ENCODE results near the gene LRRC27.
"Not testable (repeated sequence)": the region's sequence is repeated elsewhere in the genome, so short reads cannot be mapped to it uniquely, and the experiment has no call there.

Gene LRRC27

DNA sequence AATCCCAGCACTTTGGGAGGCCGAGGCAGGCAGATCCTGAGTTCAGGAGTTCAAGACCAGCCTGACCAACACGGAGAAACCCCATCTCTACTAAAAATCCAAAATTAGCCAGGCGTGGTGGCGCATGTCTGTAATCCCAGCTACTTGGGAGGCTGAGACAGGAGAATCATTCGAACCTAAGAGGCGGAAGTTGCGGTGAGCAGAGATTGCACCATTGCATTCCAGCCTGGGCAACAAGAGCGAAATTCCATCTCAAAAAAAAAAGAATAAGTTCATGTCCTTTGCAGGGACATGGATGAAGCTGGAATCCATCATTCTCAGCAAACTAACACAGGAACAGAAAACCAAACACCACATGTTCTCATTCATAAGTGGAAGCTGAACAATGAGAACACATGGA, 17.1 kb upstream of the LRRC27 start:
- not testable (repeated sequence) for DNase-seq (ENCODE audit: low read depth)

DNA sequence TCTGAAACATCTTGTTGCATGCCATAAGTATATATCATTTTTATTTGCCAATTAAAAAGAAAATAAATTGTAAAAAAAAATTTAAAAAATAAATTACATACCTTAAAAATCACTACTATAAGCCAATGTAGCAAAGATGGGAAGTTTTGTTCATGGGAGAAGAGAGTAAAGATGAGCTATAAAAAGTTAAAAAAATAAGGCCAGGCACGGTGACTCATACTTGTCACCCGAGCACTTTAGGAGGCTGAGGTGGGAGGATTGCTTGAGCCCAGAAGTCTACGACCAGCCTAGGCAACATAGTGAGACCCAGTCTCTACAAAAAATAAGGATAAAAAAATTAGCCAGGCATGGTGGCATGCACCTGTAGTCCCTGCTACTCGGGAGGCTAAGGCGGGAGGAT, 15.9 kb upstream of the LRRC27 start:
- no peak for DNase-seq (ENCODE audit: low read depth)

DNA sequence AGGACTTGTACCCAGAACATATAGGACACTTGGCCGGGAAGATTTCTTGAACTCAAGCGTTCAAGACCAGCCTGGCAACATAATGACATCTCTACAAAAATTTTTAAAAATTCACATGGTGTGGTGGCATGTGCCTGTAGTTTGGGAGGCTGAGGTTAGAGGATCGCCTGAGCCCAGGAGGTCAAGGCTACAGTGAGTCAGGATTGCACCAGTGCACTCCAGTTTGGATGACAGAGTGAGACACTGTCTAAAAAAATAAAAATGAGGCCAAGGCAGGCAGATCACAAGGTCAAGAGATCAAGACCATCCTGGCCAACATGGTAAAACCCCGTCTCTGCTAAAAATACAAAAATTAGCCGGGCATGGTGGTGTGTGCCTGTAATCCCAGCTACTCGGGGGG, 14.5 kb upstream of the LRRC27 start:
- not testable (repeated sequence) for DNase-seq (ENCODE audit: low read depth)

DNA sequence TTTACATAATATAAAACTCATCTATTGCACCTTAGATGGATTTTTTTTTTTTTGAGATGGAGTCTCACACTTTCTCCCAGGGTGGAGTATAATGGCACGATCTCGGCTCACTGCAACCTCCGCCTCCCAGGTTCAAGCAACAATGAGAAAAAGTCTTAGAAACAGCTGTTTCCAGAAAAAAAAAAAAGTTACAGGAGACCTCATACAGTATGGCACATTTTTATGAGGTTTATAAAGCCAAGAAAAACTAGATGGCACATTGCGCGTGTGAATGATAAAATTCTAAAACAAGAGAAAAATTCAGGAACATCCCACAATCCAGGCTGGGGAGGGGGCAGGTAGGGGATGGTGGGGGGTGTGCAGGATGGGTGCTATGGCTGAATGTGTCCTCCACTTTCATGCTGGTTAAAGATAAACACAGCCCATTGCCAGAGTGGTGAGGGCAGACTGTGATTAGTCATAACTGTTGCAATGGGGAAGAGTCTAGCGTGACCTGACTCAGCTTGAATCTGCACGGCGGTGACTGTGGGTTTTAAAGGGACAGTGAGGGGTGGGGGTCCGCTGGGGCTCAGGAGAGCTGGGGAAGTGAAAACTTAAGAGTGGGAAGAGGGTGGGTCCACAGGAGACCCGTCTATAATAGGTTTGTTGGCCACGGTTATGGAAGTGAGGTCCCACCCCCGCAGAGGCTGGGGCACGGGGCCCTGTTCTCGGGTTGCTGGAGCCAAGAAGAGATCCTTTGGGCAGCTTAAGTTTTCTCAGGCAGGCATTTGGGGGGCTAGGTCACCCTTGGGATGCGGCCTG, 11.9 kb upstream of the LRRC27 start:
- DNase-seq (ENCODE audit: low read depth) = no peak

DNA sequence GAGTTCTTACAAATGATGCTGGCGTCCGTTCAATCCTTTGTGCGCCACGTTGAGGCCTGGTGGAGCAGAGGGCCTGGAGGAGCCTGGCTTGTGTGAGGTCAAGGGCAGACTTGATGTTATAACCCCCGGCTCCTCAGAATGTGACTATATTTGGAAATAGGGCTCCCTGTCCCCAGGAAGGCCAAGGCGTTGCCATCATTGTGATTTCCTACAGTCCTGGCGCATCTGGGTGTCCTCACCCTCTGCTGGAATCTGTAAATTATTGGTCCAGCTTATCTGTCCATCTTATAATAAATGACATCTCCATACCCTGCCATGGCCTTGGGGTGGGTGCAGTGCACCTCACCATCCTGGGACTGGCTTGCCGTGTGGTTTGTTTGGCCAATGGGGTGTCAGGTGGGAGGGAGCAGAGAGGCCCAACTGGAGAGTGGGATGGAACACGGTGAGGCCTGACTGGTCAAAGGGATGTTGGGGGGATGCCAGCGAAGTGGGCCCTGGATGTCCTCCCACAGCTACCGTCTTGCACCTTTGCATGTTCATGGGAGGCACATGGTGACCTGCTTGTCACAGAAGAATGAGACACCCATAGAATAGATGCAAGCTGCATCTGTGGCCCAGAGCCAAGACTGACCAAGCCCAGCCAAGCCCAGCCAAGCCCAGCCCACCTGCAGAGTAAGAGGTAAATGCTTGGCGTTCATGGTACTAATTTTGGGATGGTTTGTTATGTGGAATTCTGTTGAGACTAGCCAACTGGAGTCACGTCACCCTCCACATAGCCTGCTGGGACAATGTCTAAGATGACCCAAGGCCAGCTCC, 11.1 kb upstream of the LRRC27 start:
- no peak for DNase-seq (ENCODE audit: low read depth)

DNA sequence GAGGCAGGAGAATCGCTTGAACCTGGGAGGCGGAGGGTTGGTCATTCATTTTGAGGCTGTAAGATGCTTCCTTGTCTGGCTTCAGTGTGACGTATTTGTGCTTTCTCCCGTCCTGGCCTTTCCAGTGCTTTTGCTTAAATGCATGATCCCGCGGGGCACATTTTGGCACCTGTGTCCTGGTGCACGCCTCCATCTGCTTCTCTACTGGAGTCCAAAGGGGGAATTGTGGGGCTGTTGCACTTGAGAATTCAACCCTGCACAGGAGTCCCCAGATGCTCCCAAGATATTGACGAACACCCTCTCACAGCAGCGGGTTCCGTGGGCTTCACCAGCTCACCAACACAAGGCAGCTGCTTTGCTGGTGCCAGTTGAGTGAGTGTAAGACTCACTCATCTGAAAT, 10.3 kb upstream of the LRRC27 start:
- no peak for DNase-seq (ENCODE audit: low read depth)

DNA sequence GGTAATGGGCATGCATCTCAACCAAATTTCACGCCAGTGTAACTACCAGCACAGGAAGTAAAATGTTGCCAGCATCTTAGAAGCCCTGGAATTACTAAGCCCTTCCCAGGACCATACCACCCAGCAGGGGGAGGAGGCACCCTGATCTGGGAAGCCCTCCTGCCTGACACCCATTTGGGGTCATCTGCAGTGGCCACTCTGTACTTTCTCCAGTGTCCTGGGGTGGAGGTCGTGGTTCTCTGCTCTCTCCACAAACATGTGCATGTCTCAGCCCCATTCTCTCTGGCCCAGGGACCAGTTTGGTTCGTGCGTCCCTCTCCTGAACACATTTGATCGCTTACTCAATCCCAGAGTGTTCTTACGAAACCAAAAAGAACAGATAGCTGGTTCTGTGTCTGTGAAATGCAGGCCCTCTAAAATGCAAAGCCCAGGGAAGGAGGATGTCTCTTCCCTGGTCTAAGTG, 9.4 kb upstream of the LRRC27 start:
- DNase-seq (ENCODE audit: low read depth) = no peak

DNA sequence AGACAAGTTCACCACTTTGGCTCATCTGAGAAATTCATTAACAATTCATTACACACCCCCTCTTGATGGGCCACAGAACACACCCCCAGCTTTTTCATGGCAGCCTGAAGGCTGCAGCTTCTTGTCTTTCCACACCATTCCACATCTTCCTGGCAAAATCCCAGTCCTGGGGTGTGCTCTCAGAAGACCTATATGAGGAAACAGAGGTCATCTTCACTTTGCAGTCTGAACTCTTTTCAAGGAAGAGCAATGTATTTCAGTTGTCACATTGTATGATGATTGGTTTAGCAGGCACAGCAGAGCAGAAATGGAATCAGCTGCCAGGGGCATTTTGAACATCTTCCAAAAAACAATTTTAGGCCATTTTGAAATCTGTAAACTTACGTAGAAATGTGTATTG, 7.8 kb upstream of the LRRC27 start:
- DNase-seq (ENCODE audit: low read depth) = no peak

DNA sequence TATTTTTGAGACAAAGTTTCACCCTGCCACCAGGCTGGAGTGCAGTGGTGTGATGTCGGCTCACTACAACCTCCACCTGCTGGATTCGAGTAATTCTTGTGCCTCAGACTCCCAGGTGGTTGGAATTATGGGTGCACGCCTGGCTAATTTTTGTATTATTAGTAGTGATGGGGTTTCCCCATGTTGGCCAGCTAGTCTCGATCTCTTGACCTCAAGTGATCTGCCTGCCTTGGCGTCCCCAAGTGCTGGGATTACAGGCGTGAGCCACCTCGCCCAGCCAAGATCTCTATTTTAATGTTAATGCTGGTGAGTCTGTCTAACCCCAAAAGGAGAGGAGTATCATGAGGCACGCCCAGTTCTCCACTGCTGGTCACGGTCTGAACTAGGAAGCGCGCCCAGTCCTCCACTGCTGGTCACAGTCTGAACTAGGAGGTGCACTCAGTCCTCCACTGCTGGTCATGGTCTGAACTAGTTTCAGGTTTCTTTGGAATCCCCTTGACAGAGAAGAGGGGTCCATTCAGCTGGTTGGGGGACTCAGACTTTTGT, 5.6 kb upstream of the LRRC27 start:
- no peak for DNase-seq (ENCODE audit: low read depth)

DNA sequence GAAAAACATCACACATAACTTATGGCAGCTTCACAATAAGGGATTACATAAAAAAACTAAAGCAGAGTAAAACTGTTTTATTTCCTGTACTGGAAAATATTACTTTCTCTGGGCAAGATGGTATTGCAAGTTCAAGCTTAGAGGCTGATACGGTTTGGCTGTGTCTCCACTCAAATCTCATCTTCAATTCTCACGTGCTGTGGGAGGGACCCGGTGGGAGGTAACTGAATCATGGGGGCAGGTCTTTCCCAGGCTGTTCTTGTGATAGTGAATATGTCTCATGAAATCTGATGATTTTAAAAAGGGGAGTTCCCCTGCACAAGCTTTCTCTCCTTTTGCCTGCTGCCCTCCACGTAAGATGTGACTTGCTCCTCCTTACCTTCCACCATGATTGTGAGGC, 5.1 kb upstream of the LRRC27 start:
- no peak for DNase-seq (ENCODE audit: low read depth)

DNA sequence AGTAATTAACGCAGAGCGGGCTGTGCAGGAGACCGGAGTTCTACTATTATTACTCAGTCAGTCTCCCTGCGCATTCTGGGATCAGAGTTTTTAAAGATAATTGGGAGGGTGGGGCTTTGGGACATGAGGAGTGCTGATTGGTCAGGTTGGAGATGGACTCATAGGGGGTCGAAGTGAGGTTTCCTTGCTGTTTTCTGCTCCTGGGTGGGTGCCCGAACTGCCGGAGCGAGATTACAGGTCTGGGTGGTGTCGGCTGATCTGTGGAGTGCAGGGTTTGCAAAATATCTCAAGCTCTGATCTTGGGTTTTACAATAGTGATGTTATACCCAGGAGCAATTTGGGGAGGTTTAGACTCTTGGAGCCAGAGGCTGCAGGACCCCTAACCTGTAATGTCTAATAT, 3.9 kb upstream of the LRRC27 start:
- DNase-seq (ENCODE audit: low read depth) = no peak

DNA sequence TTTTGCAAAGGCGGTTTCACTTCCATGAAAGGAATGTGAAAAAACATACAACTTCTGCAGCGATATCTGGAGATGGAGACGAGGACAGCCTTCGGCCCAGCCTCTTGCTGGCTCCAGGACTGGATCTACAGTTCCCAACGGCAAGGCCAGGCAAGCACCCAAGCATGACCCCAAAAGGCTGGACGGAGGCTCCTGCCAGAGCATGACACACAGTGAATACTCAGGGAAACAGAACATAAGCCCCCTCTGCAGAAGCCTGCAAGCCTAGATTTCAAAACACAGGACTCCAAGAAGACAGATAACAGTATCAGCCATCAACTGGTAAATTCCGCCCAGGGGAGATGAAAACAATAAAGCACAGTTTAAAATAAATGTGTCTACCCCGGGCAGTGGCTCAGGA, 3.3 kb upstream of the LRRC27 start:
- no peak for DNase-seq (ENCODE audit: low read depth)

DNA sequence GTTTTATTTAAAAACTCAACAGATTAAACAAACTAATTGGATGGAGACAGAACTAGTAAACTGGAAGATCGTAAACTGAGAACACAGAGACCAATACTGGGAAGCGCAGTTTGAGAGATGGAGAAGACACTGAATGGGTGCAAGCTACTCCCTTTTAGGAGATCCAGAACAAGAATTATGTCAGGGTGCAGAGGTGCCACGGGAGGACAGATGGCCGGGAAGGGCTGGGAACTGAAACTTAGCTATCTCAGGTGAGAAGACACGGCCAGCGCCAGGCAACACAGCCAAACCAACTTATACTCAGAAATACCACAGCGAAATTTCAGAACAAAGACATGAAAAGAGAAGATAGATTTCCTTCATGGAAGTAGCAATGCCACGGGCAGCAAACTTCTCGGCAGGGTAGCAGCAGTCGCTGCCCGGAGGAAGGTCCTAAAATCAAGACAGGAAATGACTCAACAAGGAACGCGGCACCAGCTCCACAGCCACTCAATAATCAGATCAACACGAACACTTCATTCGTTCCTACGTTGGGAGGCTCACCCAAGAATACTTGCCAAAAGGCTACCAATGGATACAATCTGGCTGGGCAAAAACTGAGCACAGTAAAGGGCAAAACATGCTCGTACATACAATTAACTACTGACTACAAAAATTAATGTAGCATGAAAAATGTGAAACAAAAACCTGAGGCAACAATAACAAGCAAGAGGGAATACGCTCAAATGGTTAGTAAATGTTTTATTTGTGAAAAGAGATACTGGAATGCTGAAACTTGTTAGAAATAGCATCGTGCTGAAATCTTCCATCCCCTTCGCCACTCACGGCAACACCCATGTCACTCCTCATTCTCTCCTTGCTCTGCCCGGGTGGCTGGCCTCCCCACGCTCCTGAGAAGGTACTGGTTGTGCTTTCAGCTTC, 2.2 kb upstream of the LRRC27 start:
- no peak for DNase-seq (ENCODE audit: low read depth)

DNA sequence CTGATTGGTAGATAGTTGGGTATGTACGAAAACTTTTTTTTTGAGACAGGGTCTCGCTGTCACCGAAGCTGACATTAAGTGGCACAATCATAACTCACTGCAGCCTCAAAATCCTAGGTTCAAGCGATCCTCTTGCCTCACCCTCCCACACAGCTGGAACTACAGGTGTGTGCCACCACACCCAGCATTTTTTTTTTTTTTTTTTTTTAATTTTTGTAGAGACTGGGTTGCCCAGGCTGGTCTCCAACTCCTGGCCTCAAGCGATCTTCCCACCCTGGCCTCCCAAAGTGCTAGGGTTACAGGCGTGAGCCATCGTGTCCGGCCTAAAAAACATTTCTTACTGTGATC, 1.5 kb upstream of the LRRC27 start:
- no peak for DNase-seq (ENCODE audit: low read depth)

DNA sequence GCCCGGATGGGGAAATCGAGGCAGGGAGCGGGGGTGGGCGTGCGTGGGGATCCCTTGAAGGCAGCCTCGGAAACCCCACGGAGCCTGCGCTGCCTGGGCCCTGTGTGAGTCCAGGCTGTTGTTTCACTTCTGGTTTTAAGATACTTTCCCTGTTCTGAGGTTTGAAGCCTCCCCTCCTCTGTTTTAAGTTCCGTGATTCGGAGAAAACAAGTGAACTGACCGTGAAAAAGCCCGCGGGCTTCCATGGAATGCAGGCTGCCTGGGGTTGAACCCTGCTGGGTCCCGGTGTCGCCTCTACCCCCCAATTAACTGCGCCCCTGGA, 401 bp downstream of the LRRC27 start:
- DNase-seq (ENCODE audit: low read depth) = no peak

DNA sequence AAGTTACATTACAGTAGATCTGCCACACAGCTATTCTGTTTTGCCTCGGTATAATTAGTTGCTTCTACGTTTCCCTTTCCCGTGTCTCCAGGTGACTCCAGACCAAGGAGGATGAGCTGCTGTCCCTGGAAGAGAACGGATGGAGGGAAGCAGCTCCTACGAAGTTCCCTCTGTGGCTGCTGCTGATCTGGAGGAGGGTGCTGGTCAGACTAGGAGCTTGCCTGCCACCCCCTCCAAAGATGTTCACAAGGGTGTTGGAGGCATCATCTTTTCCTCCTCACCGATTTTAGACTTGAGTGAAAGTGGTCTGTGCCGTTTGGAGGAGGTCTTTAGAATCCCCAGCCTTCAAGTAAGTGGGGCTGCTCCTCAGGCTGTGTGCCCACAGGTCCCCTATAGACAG, 1.4 kb downstream of the LRRC27 start:
- no peak for DNase-seq (ENCODE audit: low read depth)

DNA sequence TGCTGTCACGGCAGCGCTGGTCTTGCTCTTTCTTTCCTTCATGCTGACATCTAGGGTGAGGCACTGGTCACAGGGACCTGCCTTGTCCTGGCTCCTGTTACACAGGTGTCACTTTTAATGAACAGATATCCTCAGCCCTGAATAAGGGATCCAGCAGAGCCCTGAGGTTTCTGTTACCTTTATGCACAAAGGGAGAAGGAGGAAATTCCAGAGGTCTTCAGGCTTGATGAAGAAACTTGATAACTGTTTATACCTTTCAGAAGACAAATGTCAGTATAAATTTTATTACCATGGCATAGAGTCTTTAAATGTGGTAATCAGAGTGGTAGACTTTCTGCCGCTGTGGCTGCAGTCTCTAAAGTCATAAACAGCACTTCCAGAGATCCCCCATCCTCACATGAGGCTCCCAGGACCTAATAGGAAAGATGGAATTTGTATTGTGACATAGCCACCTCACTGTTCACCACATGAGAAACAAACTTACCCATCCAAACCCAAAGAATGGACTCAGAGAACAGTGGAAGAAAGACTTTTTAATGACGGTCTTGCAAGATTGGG, 2.7 kb downstream of the LRRC27 start:
- no peak for DNase-seq (ENCODE audit: low read depth)

DNA sequence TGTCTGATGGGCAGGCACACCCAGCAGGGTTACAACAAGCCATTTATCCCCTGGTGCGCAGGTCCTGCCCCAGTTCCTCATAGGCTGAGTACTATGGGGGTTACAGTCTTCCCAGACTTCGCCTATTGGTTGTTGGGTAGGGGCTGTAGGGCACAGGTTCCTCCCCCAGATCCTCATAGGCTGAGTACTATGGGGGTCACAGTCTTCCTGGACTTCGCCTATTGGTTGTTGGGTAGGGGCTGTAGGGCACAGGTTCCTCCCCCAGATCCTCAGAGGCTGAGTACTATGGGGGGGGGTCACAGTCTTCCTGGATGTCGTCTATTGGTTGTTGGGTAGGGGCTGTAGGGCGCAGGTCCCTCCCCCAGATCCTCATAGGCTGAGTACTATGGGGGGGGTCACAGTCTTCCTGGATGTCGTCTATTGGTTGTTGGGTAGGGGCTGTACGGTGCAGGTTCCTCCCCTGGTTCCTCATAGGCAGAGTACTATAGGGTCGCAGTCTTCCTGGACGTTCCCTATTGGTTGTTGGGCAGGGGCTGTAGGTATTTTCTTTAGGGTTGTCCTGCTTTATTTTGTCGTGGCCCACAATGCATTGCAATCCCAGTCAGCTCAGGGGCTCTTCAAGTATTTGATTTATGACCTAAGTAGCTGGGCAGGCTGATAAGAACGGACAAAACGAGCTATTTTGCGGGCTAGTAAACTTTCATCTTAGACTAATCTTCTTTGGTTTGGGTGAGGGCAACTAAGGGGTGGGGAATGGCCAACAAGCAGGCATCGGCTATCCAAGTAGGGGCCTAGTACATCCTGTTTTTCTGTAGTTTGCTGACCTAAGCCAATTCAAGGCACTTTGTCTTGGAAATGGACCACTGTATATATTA, 3.4 kb downstream of the LRRC27 start:
- no peak for DNase-seq (ENCODE audit: low read depth)

DNA sequence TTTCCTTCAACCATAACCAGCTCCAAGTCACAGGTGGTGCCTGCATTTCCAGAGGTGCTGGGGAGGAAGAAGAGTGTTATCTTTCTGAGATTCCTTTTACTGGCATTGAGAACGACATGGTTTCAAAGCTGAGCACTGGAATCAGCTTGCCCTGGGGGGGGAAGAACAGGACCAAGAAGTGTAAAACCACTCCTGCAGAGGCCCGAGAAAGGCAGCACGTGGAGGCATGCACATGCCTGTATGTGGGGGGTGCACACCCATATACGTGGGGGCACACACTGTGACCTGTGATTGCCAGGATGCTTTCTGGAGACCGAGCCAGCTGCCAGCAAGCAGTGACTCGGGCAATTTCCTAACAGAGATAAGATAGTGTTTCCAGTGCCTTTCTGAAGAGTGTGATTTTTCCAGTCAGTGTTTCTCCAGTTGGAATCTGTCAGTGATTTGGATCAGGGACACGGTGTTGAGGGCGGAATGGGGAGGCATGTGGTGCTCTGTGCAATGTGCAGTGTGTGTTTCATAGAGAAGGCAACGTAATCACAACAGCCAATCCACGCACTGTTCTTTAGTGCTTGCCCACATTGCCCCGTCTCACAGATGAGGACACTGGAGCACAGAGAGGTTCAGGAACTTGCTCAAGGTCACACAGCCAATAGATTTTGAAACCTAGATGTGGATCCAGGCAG, 4.2 kb downstream of the LRRC27 start:
- no peak for DNase-seq (ENCODE audit: low read depth)

DNA sequence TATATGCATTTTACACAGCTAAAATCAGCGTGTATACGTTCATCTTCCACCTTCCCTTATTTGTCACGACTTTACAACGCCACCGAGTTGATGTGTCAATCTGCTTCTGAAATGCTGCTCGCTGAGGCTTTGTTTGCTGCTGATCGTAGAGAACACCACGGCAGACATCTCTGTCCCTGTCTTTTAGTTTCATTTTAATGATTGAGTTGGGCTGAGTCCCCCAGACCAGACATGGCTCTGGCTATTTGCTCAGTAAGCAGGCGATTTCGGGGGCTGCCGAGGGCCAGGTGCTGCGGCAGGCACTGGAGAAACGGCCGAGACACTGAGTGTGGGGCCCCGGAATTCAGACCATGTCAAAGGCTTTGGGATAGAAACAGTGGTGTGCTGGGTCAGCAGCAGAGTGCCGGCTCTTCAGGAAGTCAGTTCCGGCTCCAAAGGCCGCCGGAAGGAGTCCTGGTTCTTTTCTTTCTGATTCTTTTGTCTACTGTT, 5.0 kb downstream of the LRRC27 start:
- no peak for DNase-seq (ENCODE audit: low read depth)

Data from stimulated activated CD8-positive, alpha-beta memory T cell treated with anti-CD3 and anti-CD28 coated beads, Interleukin-15, amount 100 ng/mL, for 1 hour (primary cell).